GM19239 (cell line): Measurements from ENCODE around the gene PFDN4.
"Not testable (repeated sequence)": the region's sequence is repeated elsewhere in the genome, so short reads cannot be mapped to it uniquely, and the experiment has no call there.

Experiments
- DNase-seq: peaks from one replicate; pipeline ENCODE4 v3.0.0; 2011; ENCODE audit warnings: low spot score; ENCODE audit not compliant: insufficient read length
- FAIRE-seq: peaks from 2 replicates; lab custom pipeline; 2011; peaks lifted over from hg19 to GRCh38; lab: Jason Lieb, UNC

Gene PFDN4

DNA sequence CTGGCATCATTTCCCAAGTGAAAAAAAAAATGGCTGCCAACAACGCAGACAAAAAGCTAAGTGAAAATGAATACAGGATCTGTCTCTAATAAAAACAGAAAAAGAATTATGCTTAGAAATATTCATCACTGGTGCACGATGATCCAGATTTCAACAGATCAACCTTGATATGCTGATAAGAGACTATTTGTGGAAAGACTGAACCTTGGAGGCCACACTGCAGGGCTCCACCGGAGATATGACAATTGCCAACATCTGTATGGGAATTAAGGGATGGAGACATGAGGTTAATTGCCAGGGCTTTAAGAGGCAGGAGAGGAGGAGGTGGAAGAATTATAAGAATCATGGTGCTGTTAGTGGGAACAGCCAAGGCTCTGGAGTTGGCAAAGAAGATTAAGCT lies 48.3 kb downstream of the PFDN4 start:
- no peak for DNase-seq
- no peak for FAIRE-seq

DNA sequence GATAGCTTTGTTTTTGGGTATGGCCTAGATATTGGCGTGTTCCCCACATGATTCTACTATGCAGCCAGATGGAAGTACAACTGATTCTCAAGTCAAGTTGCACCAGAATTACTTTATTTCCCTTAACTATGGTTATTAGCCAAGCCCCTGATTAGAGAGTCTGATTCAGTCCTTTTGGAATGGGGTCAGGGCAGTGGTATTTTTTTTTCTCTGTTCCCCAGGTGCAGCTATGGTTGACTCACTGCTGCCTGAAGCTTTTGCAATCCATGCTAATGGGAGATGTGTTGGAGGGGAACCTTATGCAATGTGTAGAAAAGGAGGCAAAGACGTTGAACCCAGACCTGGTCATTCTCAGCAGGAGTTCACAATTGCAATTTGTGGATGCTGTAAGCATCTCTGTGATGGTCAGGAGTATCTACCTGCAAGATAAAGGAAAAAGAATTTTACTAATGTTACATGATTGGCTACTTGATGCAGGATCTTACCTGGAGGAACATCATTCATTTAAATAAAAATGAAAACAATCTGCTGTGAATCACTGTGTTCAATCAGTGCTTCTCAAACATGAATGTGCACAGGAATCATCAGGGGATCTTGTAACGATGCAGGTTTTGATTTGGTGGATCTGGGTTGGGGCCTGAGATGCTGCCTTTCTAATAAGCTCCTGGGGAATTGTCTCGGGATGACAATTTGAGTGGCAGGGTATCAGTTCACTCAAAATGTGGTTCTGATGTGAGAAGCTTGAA lies 49.4 kb downstream of the PFDN4 start:
- no peak for FAIRE-seq

DNA sequence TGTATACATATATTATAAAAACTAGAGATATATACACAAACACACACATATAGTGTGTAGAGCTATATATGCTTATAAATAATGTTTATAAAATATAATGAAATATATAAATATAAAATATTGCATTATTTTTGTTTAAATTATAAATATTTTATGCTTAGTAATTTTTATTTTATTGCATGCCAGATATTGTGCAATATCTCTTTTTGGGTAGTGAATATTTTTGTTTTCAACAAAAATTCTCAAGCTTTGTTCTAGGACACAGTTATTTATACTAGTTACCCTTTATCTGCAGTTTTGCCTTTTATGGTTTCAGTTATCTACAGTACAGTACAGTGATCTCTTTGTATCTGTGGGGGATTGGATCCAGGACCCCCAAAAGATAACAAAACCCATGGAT lies 52.2 kb downstream of the PFDN4 start:
- FAIRE-seq (no peak), DNase-seq (no peak)

More for the DNA sequence above, 49.4 kb downstream of the PFDN4 start:
- no peak for DNase-seq

DNA sequence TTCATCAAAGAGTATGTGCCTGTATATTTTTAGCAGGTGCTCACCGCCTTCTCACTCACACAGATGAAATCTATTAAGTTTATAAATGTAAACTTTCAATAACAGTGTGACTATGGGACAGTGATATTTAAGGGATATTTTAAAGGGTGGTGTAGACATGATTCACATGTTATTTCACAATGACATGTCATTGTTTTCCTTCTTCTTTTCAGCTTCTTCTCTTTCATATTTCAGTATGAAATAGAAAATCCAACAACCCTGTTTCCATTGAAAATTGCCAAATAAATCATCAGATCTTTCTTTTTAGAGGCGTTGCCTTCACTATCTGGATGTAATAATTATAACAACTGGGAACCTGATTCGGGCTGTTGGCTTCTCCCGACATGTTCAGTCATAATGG lies 54.8 kb downstream of the PFDN4 start:
- DNase-seq, result no peak

DNA sequence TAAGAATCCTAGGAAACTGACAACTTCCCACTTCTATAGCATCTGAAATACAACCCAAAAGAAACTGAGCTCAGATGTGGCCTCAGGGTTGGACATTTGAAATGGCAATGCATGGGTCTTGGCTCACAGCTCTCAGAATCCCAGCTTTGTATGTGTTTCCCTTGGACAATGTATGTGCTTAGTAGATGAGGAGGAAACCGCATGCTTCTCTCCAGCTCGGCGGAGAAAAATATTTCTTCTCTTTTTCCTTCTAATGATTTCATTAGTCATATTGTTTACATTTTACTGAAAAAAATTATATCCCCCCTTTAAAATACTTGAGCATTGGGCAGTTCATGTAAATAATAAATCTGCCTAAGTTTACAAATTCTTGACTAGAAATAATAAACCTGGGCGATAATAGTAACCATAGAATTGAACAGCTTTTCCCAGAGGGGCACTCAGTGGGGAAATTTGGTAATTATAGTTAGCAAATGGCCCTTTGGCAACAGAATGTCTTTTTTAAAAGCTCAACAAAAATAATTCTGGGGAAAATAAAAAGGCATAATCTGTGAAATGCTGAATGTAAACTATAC lies 55.3 kb downstream of the PFDN4 start:
- FAIRE-seq, result no peak
- no peak for DNase-seq

More for the DNA sequence above, 54.8 kb downstream of the PFDN4 start:
- FAIRE-seq, result no peak

DNA sequence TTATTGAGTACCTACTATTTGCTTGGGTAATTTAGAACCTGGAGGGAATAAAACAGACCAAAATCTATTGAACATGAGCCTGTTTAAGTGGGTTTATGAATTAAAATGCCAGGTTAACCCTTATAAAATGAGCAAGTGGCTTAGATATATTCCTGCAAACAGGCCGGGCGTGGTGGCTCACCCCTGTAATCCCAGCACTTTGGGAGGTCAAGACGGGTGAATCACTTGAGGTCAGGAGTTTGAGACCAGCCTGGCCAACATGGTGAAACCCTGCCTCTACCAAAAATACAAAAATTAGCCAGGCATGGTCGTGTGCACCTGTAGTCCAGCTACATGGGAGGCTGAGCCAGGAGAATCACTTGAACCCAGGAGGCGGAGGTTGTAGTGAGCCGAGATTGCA lies 57.9 kb downstream of the PFDN4 start:
- not testable (repeated sequence) for DNase-seq, FAIRE-seq

DNA sequence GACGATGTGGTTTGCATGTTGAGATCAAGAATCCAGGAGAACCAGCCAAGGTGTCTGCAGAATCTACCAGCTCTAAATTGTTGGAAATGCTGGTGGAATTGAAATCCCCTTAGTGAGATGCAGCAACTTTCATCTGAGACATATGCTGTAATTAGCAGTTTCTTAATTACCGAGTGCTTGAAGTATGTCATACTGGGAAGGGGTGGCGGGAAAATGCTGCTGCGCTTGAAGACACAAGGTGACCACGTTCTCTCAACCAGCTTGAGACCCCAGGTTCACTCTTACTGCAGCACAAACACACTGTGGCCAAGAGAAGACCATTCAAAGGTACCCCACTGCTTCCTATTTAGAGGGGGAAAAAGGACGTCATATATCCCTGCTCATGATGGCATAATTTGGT lies 59.0 kb downstream of the PFDN4 start:
- no peak for DNase-seq
- no peak for FAIRE-seq

DNA sequence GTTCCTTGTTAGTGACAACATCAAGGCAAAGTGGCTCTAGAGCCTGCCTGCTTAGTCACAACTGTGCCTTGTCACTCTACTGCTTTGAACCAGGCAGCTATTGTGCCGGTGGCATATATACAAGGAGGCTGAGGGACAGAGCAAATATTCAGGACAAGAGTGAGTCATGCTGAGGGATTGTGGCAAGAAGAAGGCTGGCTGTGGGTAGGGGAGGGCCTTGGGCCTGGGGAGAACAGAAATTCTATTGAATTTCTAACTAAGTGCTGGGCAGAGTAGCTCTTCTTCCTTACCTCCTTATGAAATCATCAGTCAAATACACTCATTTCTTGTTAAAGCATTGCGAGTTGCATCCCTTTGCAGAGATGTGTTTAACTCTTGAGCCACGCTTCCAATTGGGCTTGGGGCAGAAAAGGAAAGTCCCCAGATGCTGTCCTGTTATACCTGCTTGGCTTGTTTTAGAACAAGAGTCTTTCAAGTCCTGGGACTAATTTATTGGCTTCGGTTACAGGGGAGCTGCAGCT lies 59.7 kb downstream of the PFDN4 start:
- FAIRE-seq (no peak), DNase-seq (no peak)

DNA sequence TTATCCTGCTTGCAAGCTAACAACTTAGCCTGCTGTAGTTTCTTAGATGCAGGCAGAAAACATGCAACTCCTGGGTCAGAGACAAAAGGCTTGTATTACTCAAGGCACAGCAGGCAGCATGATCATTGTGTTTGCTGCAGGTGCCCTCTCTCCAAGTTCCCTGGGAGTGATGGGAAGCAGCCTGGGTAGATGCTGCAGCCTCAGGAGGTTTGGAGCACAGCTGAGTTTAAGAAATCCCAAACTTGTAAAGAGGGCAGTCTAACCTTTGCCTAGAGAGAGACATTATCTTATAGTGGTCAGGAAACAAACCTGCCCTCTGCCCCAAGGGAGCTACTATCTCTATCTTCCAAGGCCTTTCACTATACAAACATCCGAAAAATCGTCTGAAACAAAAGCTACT lies 61.1 kb downstream of the PFDN4 start:
- DNase-seq (no peak), FAIRE-seq (no peak)
